ENCODE measurements around the gene CCND1.
"Not testable (repeated sequence)": the region's sequence is repeated elsewhere in the genome, so short reads cannot be mapped to it uniquely, and the experiment has no call there.

The CCND1 gene

DNA sequence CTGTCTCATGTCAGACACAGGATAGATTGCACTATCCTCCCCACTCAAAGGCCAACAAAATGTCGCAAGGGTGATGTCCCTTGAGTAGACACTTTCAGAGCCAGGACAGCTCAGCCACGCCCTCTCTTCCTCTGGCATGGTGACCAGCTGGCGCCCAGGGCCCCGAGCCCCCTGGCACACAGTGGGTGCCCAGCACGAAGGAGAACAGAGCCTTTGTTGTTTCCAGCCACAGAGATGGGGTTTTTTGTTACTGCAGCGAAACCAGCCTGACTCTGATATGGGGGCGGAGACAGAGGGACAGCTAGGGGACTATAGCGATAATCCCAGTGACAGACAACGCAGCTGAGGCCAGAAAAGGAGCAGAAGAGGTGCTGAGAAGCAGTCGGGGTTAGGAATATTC is 23.3 kb upstream of the CCND1 start:
- no peak for DNase-seq (ENCODE audit: low read depth)

DNA sequence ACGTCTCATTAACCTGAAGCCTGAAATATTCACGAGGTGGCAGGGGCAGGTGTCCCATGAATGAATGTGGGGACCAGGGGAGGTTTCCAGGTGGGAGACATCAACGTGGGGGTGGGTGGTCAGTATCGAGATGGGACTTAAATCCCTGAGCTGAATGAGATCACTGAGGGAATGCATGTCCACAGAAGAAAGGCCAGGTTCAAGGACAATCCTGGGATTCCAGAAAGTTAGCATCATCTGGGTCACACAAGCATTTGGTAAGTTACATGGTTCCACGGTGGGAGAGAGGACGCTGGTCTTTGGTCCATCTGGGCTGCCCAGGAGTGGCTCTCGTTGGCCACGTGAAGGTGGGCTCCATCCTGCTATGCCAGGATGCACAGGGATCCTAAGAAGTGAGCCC is 22.7 kb upstream of the CCND1 start:
- no peak for DNase-seq (ENCODE audit: low read depth)

DNA sequence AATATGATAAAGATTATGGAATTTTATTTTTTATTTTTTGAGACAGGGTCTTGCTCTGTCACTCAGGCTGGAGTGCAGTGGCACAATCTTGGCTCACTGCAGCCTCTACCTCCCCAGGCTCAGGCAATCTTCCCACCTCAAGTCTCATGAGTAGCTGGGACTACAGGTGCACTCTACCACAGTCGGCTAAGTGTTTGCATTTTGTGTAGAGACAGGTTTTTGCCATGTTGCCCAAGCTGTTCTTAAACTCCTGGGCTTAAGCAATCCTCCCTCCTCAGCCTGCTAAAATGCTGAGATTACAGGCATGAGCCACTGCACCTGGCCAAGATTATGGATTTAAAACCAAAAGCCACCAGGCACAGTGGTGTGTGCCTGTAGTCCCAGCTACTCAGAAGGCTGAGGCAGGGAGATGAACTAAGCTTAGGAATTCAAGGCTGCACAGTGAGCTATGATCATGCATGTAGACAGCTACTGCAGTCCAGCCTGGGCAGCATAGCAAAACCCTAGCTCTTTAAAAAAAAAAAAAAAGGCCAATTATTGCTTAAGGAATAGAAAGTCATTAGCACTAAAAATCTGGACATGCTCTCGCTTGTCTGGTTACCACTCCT is 20.2 kb upstream of the CCND1 start:
- no peak for DNase-seq (ENCODE audit: low read depth)

DNA sequence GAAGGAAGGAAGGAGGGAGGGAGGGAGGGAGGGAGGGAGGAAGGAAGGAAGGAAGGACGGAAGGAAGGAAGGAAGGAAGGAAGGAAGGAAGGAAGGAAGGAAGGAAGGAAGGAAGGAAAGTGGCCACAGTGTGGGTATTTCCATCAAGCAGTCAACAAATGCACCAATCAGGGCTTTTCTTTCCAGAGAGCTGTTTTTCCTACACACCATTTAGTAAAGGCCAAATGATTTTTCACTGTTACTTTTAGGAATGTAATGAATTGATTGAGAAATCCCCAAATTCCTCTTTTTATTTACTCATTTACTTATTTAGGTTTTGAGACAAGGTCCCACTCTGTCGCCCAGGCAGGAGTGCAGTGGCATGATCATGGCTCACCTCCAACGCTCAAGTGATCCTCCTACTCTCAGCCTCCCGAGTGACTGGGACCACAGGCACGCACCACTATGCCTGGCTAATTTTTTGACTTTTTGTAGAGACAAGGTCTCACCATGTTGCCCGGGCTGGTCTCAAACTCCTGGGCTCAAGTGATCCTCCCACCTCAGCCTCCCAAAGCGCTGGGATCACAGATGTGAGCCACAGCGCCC is 18.8 kb upstream of the CCND1 start:
- DNase-seq (ENCODE audit: low read depth) = not testable (repeated sequence)

DNA sequence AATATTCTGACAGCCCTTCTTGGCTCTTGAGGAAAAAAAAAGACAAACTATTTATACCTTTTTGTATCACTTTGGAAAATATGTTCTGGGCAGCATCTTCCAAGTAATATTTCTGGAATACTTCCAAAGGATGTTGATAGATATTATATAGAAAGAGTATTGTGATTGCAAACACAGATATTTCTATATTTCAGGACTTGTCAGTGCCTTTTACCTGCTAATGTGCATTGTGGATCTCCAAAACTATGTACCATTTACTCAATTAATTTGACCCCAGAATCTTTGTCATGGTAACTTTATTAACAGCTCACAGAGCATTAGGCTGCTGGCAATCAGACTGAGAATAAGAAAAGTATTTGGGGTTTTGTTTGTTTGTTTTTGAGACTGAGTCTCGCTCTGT is 16.7 kb upstream of the CCND1 start:
- DNase-seq (ENCODE audit: low read depth) = no peak

DNA sequence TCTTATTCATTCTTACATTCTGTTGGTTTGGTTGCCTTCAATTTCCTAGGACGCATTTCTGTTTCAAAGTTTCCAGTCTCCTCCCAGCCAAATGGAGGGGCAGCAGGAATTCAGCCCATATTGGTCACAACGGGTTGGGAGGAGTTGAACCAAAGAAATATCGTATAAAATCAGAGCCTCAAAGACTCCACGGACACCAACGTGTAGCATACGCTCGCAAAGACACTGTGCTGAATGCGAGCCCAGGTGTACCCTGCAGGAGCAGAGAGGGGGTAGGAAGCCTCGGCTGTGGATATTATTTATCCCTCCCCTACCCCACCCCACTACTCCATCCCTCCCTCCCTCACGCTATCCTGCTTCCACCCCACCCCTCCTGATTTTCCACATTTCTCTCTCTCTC is 15.5 kb upstream of the CCND1 start:
- DNase-seq (ENCODE audit: low read depth) = no peak

DNA sequence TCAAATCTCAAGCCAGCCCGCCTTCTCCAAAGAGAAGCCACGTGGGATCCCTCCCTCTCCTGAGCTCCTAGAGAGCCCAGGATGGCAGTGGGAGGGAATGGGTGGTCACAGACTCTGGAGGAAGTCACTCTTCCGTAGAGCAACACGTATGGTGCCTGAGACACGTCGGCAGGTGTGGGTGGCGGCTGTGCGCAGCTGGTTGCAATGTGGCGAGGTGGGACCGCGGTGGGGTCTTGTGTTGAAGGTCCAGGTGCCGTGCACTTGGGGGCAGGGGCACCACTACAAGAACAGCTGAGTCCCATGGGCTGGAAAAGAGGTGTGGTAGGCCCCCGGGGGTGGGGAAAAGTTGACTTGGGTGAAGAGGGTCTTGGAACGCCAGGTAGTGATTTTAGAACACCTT is 13.4 kb upstream of the CCND1 start:
- DNase-seq (ENCODE audit: low read depth) = no peak

DNA sequence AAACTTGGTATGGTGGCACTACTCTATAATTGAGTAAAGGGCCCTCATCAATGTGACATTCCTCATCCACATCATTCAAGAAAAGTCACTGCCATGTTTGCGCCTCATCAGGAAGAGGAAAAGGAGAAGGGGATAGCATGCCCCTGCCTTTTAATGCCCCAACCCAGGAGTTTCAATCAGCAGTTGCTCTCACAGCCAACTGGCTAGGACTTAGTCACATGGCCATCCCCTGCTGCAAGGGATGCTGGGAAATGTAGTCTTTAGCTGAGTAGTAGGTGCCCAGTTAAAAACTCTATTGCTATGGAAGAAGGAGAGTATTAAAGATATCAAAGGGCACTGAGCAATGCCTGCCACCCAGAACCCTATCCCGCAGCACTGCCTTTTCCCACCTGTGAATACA is 10.9 kb upstream of the CCND1 start:
- DNase-seq (ENCODE audit: low read depth) = no peak

DNA sequence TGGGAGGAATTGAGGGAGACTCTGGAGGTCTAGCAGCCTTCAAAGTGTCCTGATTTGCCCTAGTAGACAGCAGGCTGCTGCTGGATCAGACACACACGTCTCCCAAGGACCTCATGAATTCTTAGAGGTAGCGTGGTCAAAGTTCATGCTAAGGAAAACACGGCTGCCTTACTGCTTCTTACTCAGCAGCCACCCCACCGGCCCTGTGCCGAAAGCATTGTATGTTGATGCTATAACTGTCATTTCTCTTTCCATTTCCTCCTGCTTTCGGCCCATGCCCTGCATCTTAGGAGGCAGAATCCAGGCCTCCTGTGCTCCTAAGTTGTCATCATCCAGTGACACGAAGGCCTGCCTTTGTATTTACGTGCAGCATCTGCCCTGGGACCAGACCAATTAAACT is 10.5 kb upstream of the CCND1 start:
- DNase-seq (ENCODE audit: low read depth) = no peak

DNA sequence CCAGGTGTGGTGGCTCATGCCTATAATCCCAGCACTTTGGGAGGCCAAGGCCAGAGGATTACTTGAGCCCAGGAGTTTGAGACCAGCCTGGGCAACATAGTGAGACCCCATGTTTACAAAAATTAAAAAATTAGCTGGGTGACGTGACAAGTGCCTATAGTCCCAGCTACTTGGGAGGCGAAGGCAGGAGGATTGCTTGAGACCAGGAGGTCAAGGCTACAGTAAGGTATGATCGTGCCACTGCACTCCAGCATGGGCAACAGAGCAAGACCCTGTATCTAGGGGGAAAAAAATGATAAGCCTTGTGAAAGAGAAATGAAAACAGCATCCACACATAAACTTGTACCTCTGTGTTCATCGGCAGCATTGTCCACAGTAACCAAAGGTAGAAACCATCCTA is 8.1 kb upstream of the CCND1 start:
- DNase-seq (ENCODE audit: low read depth) = no peak

DNA sequence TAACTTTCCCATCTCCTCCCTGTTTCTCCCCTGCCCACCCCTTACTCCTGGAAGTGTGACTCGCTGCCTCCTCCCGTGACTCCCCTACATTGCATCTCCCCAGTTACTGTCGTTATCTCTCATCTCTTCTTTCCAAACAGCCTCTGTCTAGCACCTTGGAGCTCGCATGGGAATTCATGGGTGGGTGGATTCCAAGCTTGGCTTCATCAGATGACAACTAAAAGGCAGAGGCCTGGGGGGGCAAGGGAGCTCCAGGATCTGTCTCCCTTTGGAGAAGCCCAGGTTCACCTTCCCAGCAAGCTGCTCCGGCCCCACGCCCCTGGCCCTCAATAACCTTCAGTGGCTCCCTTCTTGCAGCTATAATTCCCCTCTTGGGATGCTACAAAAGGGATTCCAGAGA is 6.9 kb upstream of the CCND1 start:
- DNase-seq (ENCODE audit: low read depth) = no peak

DNA sequence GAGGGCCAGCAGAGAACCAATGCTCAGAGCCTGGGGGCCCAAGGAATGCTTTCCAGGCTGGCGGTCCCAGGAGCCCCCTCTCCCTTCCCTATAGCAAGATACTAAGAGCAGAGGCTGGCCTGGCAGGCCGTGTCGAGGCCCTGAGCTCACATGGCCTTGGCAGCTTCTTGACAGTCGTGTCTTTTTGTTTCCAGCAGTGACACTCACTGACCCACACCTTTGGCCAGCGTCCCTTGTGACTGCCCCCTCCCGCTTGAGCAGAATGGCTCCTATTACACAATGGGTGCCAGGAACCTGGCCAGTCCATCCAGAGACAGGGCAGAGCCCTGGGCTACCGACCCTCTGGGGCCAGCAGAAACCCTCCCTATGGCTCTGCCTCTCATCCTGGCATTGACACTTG is 6.4 kb upstream of the CCND1 start:
- no peak for DNase-seq (ENCODE audit: low read depth)

DNA sequence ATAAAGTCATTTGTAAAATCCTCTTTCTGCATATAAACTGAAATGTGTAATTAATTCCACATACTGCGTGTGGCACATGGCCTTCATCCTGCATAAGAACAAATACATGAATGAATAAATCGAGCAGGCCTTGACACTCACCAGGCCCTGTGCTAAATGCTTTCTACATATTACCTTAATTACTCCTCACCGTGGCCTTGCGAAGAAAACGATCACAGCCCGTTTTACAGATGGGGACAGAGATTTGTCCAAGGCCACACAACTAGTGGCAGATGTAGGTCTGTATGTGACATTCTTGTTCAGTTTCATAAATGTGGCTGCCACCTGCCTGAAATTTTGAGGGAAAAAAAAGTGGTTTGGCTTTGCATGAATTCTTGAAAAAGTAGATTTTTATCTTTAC is 5.8 kb upstream of the CCND1 start:
- DNase-seq (ENCODE audit: low read depth) = no peak

DNA sequence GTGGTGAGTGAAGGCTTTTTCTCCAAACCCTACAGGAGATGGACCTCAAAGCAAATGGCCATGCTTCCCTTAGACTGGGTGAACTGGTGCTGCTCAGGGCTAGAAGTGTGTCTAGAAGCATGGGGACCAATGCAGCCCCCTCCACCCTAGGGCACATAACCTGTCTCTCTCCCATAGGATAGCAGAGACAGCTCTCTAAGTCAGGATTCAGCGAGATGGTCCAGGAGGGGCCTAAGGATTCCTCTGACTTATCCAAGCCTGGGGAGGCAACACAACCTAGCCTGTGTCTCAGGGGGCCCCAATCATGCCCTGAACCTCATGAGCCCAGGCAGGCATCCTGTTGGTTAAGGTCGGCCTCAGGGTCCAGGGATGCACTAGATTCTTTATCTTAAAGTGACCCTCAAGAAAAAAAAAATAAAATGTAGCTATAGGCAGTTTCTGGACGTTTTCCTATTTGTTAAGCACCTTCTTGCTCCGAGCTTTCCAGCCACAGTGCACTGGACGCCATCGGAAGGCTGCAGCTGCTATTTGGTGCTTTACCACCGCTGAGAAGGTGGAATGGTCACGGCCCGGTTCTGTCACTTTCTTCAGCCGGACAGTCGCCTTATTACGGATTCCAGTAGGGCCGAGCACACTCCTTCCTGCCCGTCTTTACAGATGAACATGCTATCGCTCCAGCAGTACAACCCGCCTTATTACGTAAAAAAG is 5.0 kb upstream of the CCND1 start:
- DNase-seq (ENCODE audit: low read depth) = no peak

DNA sequence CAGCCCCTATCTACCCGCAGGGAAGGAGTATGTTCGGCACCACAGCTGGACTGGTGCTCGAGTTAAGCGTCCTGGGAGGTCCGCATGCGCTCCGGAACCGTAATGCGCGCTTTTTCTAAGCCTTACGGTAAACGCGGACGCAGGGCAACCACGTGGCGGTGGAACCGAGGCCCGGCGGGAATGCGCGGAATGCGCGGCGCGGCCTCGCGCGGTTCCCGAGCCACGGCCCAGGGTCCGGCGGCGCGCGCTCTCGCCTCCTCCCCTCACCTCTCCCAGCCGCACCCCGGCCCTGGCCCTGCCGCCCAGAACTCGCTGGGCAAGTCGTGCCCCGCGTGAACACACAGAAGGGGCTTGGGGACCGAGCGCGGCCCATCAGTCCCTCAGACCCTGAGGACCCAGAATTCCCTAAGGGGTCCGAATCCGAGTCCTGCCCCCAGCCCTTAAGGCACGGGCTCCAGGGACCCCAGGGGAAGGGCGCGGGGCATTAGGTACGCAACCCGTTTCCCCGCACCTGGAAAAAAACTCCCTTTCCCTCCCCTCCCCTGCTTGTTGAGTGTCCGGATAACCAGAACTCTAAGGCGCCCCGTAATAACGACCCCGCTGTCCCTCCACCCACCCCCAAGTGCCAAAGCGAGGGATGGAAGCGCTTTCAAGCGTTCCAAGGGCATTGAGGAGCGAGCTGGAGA is 4.3 kb upstream of the CCND1 start:
- DNase-seq (ENCODE audit: low read depth) = no peak

DNA sequence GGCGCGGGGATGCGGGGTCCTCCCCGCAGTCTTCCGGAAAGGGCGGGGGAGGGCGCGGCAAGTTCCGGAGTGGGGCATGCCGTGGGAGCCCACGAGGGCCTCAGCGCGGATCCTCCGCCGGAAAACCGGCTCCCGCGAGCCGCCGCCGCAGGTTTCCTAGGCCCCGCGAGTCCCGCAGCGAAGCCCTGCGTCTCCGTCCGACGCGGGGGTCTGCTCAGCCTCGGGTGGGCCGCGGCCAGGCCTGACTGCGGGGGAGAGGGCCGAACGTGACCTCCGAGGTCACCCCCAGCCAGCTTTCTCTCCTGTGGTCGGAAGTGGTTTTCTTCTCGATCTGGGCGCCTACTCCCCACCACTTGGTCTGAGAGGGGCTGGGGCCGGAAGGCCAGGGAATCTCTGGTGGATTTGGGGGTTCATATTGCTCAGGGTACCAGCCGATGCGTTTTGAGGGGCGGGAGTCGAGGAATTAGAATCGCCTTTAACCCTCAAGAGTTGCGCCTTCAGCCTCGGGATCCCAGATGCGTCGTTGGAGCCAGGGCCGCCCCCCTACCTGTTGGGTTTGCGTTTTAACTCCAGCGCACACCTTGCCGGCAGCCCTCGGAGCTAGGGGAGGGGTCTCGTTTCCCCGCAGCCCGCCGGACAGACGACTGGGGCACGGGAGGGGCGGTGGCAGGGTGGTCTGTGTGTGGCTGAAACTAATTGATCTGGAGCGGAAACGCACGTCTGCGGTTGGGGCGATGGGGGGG is 3.6 kb upstream of the CCND1 start:
- no peak for DNase-seq (ENCODE audit: low read depth)

DNA sequence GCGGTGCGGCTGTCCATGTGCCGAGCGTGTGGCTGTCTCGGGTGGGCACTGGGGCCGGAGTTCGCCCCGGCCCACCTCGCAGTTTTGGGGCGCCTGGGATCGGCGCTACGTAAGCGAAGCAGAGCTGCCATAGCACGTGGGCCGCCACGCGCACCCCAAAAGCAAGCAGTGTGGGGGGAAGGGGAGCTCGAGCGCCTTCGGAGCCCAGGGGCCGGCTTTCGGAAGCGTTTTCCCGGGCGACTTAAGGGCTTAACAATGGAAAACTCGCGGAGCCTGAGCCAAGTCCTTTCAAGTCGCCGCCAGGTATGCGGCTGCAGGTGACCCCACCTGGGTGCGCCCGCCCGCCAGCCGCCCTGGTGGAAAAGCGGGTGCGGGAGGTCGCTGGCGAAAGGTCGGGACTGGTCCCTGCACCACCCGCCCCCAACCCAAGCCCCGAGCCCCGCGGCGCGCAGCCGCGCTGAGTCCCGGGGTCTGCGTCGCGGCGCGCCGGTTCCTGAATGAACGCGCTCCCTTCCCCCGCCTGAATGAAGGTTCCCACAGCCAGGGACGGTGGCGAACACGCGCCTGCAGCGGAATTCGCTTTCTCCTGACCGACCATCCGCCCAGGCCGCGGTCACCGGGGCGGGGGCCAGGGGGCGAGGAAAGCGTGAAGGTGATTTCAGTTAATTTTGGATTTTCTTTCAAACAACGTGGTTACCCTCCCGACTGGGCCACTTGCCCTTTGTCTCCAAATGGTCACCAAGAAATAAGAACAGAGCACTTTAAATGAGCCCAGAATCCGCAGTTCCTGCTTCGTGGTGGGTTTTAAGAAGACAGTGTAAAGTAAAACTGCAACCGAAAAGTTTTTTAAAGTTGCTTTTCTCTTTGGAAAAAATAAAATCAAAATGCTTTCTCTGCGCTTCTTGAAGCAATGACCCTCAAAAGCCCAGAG is 2.8 kb upstream of the CCND1 start:
- DNase-seq (ENCODE audit: low read depth) = no peak

DNA sequence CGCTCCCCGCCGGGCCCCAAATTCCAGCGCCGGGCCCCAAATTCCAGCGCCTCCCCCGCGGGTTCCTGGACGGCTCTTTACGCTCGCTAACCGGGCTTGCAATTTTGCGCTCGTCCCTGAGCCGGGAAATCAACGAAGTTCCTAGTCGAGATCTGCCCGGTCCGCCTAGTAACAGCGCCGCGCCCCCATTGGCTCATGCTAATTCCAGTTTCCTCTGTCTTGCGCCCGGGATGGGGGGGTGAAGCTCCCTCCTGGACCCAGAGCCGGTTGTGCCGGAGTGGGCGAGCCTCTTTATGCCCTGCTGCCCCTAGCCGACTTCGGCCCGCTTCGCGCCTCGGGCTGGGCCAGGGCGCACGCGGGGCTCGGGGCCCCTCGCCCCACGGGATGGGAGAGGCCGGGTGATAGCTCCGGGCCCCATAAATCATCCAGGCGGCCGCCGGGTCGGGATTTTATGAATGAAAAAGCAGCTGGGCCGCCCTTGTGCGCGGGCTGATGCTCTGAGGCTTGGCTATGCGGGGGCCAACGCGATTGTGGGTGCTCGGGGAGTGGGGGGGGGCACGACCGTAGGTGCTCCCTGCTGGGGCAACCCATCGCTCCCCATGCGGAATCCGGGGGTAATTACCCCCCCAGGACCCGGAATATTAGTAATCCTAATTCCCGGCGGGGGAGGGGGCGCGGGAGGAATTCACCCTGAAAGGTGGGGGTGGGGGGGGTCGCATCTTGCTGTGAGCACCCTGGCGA is 1.8 kb upstream of the CCND1 start:
- DNase-seq (ENCODE audit: low read depth) = no peak

DNA sequence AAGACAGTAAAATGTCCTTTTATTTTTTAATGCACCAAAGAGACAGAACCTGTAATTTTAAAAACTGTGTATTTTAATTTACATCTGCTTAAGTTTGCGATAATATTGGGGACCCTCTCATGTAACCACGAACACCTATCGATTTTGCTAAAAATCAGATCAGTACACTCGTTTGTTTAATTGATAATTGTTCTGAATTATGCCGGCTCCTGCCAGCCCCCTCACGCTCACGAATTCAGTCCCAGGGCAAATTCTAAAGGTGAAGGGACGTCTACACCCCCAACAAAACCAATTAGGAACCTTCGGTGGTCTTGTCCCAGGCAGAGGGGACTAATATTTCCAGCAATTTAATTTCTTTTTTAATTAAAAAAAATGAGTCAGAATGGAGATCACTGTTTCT is 1.1 kb upstream of the CCND1 start:
- DNase-seq (ENCODE audit: low read depth) = no peak

DNA sequence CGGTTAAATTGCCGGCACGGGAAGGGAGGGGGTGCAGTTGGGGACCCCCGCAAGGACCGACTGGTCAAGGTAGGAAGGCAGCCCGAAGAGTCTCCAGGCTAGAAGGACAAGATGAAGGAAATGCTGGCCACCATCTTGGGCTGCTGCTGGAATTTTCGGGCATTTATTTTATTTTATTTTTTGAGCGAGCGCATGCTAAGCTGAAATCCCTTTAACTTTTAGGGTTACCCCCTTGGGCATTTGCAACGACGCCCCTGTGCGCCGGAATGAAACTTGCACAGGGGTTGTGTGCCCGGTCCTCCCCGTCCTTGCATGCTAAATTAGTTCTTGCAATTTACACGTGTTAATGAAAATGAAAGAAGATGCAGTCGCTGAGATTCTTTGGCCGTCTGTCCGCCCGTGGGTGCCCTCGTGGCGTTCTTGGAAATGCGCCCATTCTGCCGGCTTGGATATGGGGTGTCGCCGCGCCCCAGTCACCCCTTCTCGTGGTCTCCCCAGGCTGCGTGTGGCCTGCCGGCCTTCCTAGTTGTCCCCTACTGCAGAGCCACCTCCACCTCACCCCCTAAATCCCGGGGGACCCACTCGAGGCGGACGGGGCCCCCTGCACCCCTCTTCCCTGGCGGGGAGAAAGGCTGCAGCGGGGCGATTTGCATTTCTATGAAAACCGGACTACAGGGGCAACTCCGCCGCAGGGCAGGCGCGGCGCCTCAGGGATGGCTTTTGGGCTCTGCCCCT is 529 bp upstream of the CCND1 start:
- DNase-seq (ENCODE audit: low read depth) = no peak

All from stimulated activated CD4-positive, alpha-beta T cell treated with anti-CD3 and anti-CD28 coated beads, Interleukin-2, amount 100 ng/mL, for 4 hours (primary cell).